HCT116 (cell line): ENCODE results near the gene ANKEF1. TPM values are rescaled to one million over a fixed set of nuclear protein-coding genes. Genes with fewer than 3 reads are reported as not detected.

Experiments
- ATAC-seq: fragments of 200-7000 bp; cut with Tn5 transposase; 2 replicates; pipeline ENCODE4 v1.9.1; 2020; ENCODE audit warnings: mild to moderate bottlenecking, moderate library complexity
- BruUV-seq: library from RNA; stranded (reverse); fragments of 400-500 nt; replicated peaks from 2 replicates; lab custom pipeline; 2021; lab: Mats Ljungman, UMichigan
- CTCF ChIA-PET: fragments of 300-600 bp; sonication (Branson Sonifier 250); formaldehyde crosslinking; loops from one replicate; lab custom pipeline; 2021; ENCODE audit warnings: antibody characterized with exemption; lab: Charles Lee
- POLR2A ChIA-PET: fragments of 300-600, 350-600 bp; sonication (Branson Sonifier 250); formaldehyde crosslinking; loops from one replicate; lab custom pipeline; 2021; ENCODE audit warnings: antibody characterized with exemption; lab: Charles Lee
- RAD21 ChIA-PET, 2 experiments: fragments of 300-600 bp; sonication (Branson Sonifier 250); formaldehyde crosslinking; loops; one replicate each; lab custom pipeline; 2023; ENCODE audit warnings: low total read pairs in 2 of 2; ENCODE audit not compliant: uncharacterized antibody in 2 of 2, unreplicated experiment in 2 of 2, low non-redundant PET in 1 of 2; lab: Charles Lee
- DNase-seq: peaks from one replicate; pipeline ENCODE4 v3.0.0-alpha.2; 2010; ENCODE audit warnings: low read depth, low spot score
- H2AFZ ChIP-seq: fragments of 200-600 bp; shearing (Covaris generic), sonication (generic); 2 replicates; pipeline ENCODE4 v1.6.1; 2017; ENCODE audit warnings: low read depth, mixed run types, mixed read lengths, antibody characterized with exemption, low read length; ENCODE audit not compliant: poor library complexity, severe bottlenecking
- H3K27ac ChIP-seq: 2 replicates; pipeline ENCODE4 v1.5.1; 2012; ENCODE audit warnings: low read depth, low read length
- H3K27me3 ChIP-seq: fragments of 200-600 bp; sonication (generic); 2 replicates; pipeline ENCODE4 v1.6.1; 2016; ENCODE audit warnings: mixed run types, low read length, mixed read lengths; ENCODE audit not compliant: insufficient read depth
- H3K36me3 ChIP-seq, 2 experiments: fragments of 200-500 bp in 1 of 2; fragments of 200-600 bp in 1 of 2; sonication (Bioruptor generic) in 1 of 2; sonication (generic) in 1 of 2; 2 replicates each; pipeline versions ENCODE4 v1.5.1 to v1.6.1; 2014 to 2016; ENCODE audit warnings: low read length in 2 of 2, inconsistent platforms in 1 of 2, mixed read lengths in 1 of 2, mixed run types in 1 of 2; ENCODE audit not compliant: insufficient read depth in 2 of 2, control insufficient read depth in 1 of 2
- H3K4me1 ChIP-seq, 2 experiments: fragments of 200-600 bp in 1 of 2; sonication (generic) in 1 of 2; 2 replicates each; pipeline versions ENCODE4 v1.5.1 to v1.6.1; 2012 to 2017; ENCODE audit warnings: low read length in 2 of 2, inconsistent platforms in 1 of 2, mild to moderate bottlenecking in 1 of 2, mixed read lengths in 1 of 2, mixed run types in 1 of 2, moderate library complexity in 1 of 2; ENCODE audit not compliant: insufficient read depth in 2 of 2, control insufficient read depth in 1 of 2
- H3K4me2 ChIP-seq: fragments of 200-600 bp; sonication (generic); 2 replicates; pipeline ENCODE4 v1.6.1; 2017; ENCODE audit warnings: mixed run types, low read length, mixed read lengths
- H3K4me3 ChIP-seq, 2 experiments: fragments of 200-600 bp in 1 of 2; sonication (generic) in 1 of 2; replicated peaks in 1 of 2; 2 replicates each; pipeline ENCODE4 v1.5.1; 2011 to 2016; ENCODE audit warnings: low read length in 2 of 2, control low read depth in 1 of 2, low read depth in 1 of 2, mild to moderate bottlenecking in 1 of 2, mixed read lengths in 1 of 2, mixed run types in 1 of 2
- H3K79me2 ChIP-seq: fragments of 200-600 bp; sonication (generic); 2 replicates; pipeline ENCODE4 v1.6.1; 2017; ENCODE audit warnings: mild to moderate bottlenecking, mixed run types, low read length, moderate library complexity, mixed read lengths; ENCODE audit not compliant: insufficient read depth
- H3K9ac ChIP-seq: fragments of 200-600 bp; sonication (generic); 2 replicates; pipeline ENCODE4 v1.6.1; 2016; ENCODE audit warnings: low read length, mixed read lengths
- H3K9me2 ChIP-seq: fragments of 200-600 bp; sonication (generic), shearing (Covaris generic); 2 replicates; pipeline ENCODE4 v1.6.1; 2017; ENCODE audit warnings: mixed run types, mild to moderate bottlenecking, moderate library complexity; ENCODE audit not compliant: insufficient read depth
- H3K9me3 ChIP-seq, 2 experiments: fragments of 200-500 bp in 1 of 2; fragments of 200-600 bp in 1 of 2; sonication (Bioruptor generic) in 1 of 2; sonication (generic) in 1 of 2; 2 replicates each; pipeline ENCODE4 v1.6.1; 2014 to 2017; ENCODE audit warnings: low read length in 2 of 2, mixed read lengths in 2 of 2, inconsistent platforms in 1 of 2, low read depth in 1 of 2, mild to moderate bottlenecking in 1 of 2, mixed run types in 1 of 2, moderate library complexity in 1 of 2; ENCODE audit not compliant: control insufficient read depth in 1 of 2, insufficient read depth in 1 of 2
- H4K20me1 ChIP-seq: fragments of 200-600 bp; sonication (generic), shearing (Covaris generic); 2 replicates; pipeline ENCODE4 v1.6.1; 2017; ENCODE audit warnings: mixed run types, mild to moderate bottlenecking, moderate library complexity; ENCODE audit not compliant: insufficient read depth
- CBX3 ChIP-seq: IDR thresholded peaks from 2 replicates; pipeline ENCODE4 v1.6.1; 2012; ENCODE audit warnings: low read depth
- EZH2 ChIP-seq: fragments of 200-600 bp; sonication (generic); IDR thresholded peaks from 2 replicates; pipeline ENCODE4 v1.6.1; 2017; ENCODE audit warnings: antibody characterized with exemption, mixed run types
- FOSL1 ChIP-seq: IDR thresholded peaks from 2 replicates; pipeline ENCODE4 v1.6.1; 2012; ENCODE audit warnings: low read depth
- JUND ChIP-seq: IDR thresholded peaks from 2 replicates; pipeline ENCODE4 v1.6.1; 2012
- SIN3A ChIP-seq: IDR thresholded peaks from 2 replicates; pipeline ENCODE4 v1.6.1; 2012; ENCODE audit warnings: low read depth
- SP1 ChIP-seq: IDR thresholded peaks from 2 replicates; pipeline ENCODE4 v1.6.1; 2012; ENCODE audit warnings: low read depth
- SRF ChIP-seq: IDR thresholded peaks from 2 replicates; pipeline ENCODE4 v1.6.1; 2012; ENCODE audit warnings: low read depth
- ZFX ChIP-seq: fragments of 450-650 bp; IDR thresholded peaks from 2 replicates; pipeline ENCODE4 v1.6.1; 2017
- ZNF274 ChIP-seq: fragments of 200-500 bp; sonication (Bioruptor generic); IDR thresholded peaks from 2 replicates; pipeline ENCODE4 v1.6.1; 2014; ENCODE audit warnings: mild to moderate bottlenecking, low read depth, low read length, inconsistent platforms
- intact Hi-C: fragments of 100-400 bp; cut with micrococcal nuclease; formaldehyde crosslinking; loops from 2 replicates; pipeline ENCODE4 v1.10.0; 2022
- total RNA-seq: library from RNA; stranded (reverse); gene quantifications from one replicate; pipeline ENCODE4 v1.2.1, GENCODE V29; 2021; ENCODE audit not compliant: unreplicated experiment
- TF ChIP-seq, protein P1 (sequence below), 3 experiments: fragments of 200-600 bp in 1 of 3; sonication (generic) in 1 of 3; IDR thresholded peaks in 2 of 3; conservative IDR thresholded peaks in 1 of 3; 2 replicates each; pipeline ENCODE4 v1.5.1; 2012 to 2017; ENCODE audit warnings: low read depth in 2 of 3, low read length in 2 of 3, antibody characterized with exemption in 1 of 3, borderline replicate concordance in 1 of 3, control low read depth in 1 of 3, mild to moderate bottlenecking in 1 of 3, mixed read lengths in 1 of 3, mixed run types in 1 of 3, moderate library complexity in 1 of 3; ENCODE audit not compliant: insufficient read depth in 1 of 3
- TF ChIP-seq, protein P2 (sequence below): IDR thresholded peaks from 2 replicates; pipeline ENCODE4 v1.6.1; 2012

The ANKEF1 gene
- total RNA-seq, 1 experiment from 2014 or later, result 15.8 TPM

DNA sequence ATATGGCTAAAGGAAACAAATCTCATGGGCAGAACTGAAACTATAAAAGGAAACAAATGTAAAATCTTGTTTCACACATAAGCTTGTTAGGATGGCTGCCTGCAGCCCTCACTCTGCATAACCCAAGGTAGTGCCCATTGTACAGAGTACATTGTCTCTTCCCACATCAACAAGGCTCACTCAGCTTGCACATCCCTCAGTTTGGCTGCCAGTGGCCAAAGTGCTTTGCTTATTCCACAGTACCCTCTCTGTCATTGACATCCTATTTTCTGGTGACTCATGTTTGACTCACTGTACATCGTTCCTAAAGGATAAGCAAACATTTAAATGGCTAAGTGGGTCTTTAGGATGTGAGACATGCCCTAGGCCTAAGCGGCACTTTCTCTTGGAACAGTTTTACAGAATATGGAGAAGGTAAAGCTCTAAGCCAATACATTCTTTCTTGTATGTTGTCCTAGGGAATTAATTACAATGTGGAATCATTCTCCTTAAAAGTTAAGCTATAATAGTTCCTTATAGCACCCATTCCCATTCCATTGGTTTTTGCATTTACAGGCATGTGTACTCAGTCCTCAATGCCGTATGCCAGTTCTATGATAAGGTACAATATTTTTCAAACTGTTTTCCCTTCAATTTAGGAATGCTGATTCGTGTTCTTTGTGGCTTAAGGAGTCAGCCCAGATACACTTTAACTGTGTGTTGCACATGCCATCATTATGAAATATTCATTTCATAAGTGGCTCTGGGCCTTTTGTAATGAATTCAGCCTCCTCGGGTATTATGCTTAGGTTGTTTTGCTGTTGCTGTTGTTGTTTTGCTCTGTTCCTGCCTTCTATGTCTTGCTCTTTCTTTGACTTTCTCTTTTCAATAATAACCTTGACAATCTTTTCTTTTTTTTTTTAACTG lies 5.5 kb downstream of the ANKEF1 start:
- H3K27me3 ChIP-seq, result no peaks in the 10 kb centered on the region
- BruUV-seq, result no TSS peak
- ChIA-PET RAD21 (no interaction called here), CTCF (no interaction called here), POLR2A (interaction anchor here (1.3 kb wide), 1 partner anchor 8 kb away, joined by 4 read pairs; no protein-coding TSS in a partner anchor)
- peaks cover 5 to 25% of the 10 kb centered on the region in 2 experiments; a peak in 3 of 4 replicates for H3K4me1 ChIP-seq
- no peak overlapping the region for H3K27ac ChIP-seq
- H3K9me2 ChIP-seq, result no peaks in the 10 kb centered on the region
- no peak overlapping the region for H3K4me3 ChIP-seq
- H3K79me2 ChIP-seq, result peaks cover 10% of the 10 kb centered on the region; the same call in 1 of the 2 replicates
- no peaks in the 10 kb centered on the region for H3K9me3 ChIP-seq
- no peak overlapping the region for H2AFZ ChIP-seq
- H3K9ac ChIP-seq, result no peak overlapping the region
- TF ChIP-seq EZH2 (no peak), ZNF274 (no peak), SIN3A (peak; percentile 49; the same call in 1 of the 2 replicates), SRF (no peak), JUND (peak; percentile 62; the same call in 1 of the 2 replicates), CBX3 (peak; percentile 58; the same call in 1 of the 2 replicates), FOSL1 (peak; percentile 82), SP1 (peak; percentile 36), ZFX (no peak)
- TF ChIP-seq, protein P1, sequence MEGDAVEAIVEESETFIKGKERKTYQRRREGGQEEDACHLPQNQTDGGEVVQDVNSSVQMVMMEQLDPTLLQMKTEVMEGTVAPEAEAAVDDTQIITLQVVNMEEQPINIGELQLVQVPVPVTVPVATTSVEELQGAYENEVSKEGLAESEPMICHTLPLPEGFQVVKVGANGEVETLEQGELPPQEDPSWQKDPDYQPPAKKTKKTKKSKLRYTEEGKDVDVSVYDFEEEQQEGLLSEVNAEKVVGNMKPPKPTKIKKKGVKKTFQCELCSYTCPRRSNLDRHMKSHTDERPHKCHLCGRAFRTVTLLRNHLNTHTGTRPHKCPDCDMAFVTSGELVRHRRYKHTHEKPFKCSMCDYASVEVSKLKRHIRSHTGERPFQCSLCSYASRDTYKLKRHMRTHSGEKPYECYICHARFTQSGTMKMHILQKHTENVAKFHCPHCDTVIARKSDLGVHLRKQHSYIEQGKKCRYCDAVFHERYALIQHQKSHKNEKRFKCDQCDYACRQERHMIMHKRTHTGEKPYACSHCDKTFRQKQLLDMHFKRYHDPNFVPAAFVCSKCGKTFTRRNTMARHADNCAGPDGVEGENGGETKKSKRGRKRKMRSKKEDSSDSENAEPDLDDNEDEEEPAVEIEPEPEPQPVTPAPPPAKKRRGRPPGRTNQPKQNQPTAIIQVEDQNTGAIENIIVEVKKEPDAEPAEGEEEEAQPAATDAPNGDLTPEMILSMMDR (IDR thresholded peaks at IDR 0.05 in 2 of 3, conservative IDR thresholded peaks at IDR 0.05 in 1 of 3; ENCODE audit: borderline replicate concordance in 1 of 3, insufficient read depth in 1 of 3, low read depth in 2 of 3, low read length in 2 of 3), result no peak
- TF ChIP-seq, protein P2, sequence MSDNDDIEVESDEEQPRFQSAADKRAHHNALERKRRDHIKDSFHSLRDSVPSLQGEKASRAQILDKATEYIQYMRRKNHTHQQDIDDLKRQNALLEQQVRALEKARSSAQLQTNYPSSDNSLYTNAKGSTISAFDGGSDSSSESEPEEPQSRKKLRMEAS, result 0 out of 2 replicates have a peak, but pooled peaks have one; percentile 25
- TF ChIP-seq, all 23 proteins: peak for 6
- Histone ChIP-seq H3K36me3 (peaks cover 7 to 18% of the 10 kb centered on the region in 2 experiments; a peak in 3 of 4 replicates), H3K4me2 (peak overlapping the region; percentile 17; the same call in 1 of the 2 replicates), H4K20me1 (no peaks in the 10 kb centered on the region)
- DNase-seq (peak; percentile 50), ATAC-seq (peak; percentile 81)
- intact Hi-C loops, result no loop called here
